ENCODE results near the gene PPL.

Gene PPL

GRCh38 chr16:4944333-4945281 lies 7.7 kb upstream of the PPL start:
- Histone ChIP-seq H3K27ac (ENCODE audit: low read depth, low read length, severe bottlenecking) (peak overlapping the region; percentile 97), H3K36me3 (ENCODE audit: control insufficient read depth, insufficient read depth, low read length) (no peaks in the 10 kb centered on the region), H3K4me3 (ENCODE audit: extremely low read depth, insufficient read depth, low read length, poor library complexity, severe bottlenecking) (no peak overlapping the region), H3K4me1 (ENCODE audit: control insufficient read depth, insufficient read depth, low read length, poor library complexity, severe bottlenecking) (peaks cover 28% of the 10 kb centered on the region), H3K9me3 (ENCODE audit: control insufficient read depth, low read length) (no peaks in the 10 kb centered on the region)
- WGBS, 2 experiments (ENCODE audit: insufficient coverage in 2 of 2), result 50 to 53% methylated on average over 19 to 20 of the region's 20 CpGs

GRCh38 chr16:4942481-4942880 lies 5.5 kb upstream of the PPL start:
- 79 to 84% methylated on average over 8 of the region's 9 CpGs for WGBS, 2 experiments (ENCODE audit: insufficient coverage in 2 of 2)
- peak overlapping the region; percentile 97 for H3K27ac ChIP-seq (ENCODE audit: low read depth, low read length, severe bottlenecking)

GRCh38 chr16:4940719-4941118 lies 3.8 kb upstream of the PPL start:
- no peak overlapping the region for H3K27ac ChIP-seq (ENCODE audit: low read depth, low read length, severe bottlenecking)
- H3K9me3 ChIP-seq (ENCODE audit: control insufficient read depth, low read length), result no peaks in the 10 kb centered on the region
- H3K36me3 ChIP-seq (ENCODE audit: control insufficient read depth, insufficient read depth, low read length), result no peaks in the 10 kb centered on the region
- H3K4me1 ChIP-seq (ENCODE audit: control insufficient read depth, insufficient read depth, low read length, poor library complexity, severe bottlenecking), result peaks cover 32% of the 10 kb centered on the region
- H3K4me3 ChIP-seq (ENCODE audit: extremely low read depth, insufficient read depth, low read length, poor library complexity, severe bottlenecking), result no peak overlapping the region
- WGBS, 2 experiments (ENCODE audit: insufficient coverage in 2 of 2), result 47 to 91% methylated on average over 4 to 5 of the region's 7 CpGs

More at GRCh38 chr16:4942481-4942880, 5.5 kb upstream of the PPL start:
- Histone ChIP-seq H3K9me3 (ENCODE audit: control insufficient read depth, low read length) (no peaks in the 10 kb centered on the region), H3K4me1 (ENCODE audit: control insufficient read depth, insufficient read depth, low read length, poor library complexity, severe bottlenecking) (peaks cover 28% of the 10 kb centered on the region), H3K36me3 (ENCODE audit: control insufficient read depth, insufficient read depth, low read length) (no peaks in the 10 kb centered on the region), H3K4me3 (ENCODE audit: extremely low read depth, insufficient read depth, low read length, poor library complexity, severe bottlenecking) (no peak overlapping the region)

DNA sequence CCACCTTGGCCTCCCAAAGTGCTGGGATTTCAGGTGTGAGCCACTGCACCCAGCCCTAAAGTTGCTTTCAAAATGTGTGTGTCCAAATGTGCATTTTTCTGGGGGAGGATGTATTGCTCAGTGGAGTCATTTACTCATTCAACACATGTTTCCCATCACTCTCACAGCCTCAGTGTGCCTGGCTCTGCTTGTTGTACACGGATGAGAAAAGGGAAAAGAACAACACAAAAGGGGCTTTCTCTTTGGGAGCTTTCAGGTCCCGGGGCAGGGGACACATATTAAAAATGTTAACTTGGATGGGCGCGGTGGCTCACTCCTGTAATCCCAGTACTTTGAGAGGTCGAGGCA lies 1.7 kb upstream of the PPL start:
- Histone ChIP-seq H3K27ac (ENCODE audit: low read depth, low read length, severe bottlenecking) (no peak overlapping the region), H3K4me3 (ENCODE audit: extremely low read depth, insufficient read depth, low read length, poor library complexity, severe bottlenecking) (no peak overlapping the region), H3K4me1 (ENCODE audit: control insufficient read depth, insufficient read depth, low read length, poor library complexity, severe bottlenecking) (peaks cover 15% of the 10 kb centered on the region), H3K36me3 (ENCODE audit: control insufficient read depth, insufficient read depth, low read length) (no peaks in the 10 kb centered on the region), H3K9me3 (ENCODE audit: control insufficient read depth, low read length) (no peaks in the 10 kb centered on the region)
- WGBS, 2 experiments (ENCODE audit: insufficient coverage in 2 of 2), result 96 to 99% methylated on average over 4 to 5 of the region's 5 CpGs

DNA sequence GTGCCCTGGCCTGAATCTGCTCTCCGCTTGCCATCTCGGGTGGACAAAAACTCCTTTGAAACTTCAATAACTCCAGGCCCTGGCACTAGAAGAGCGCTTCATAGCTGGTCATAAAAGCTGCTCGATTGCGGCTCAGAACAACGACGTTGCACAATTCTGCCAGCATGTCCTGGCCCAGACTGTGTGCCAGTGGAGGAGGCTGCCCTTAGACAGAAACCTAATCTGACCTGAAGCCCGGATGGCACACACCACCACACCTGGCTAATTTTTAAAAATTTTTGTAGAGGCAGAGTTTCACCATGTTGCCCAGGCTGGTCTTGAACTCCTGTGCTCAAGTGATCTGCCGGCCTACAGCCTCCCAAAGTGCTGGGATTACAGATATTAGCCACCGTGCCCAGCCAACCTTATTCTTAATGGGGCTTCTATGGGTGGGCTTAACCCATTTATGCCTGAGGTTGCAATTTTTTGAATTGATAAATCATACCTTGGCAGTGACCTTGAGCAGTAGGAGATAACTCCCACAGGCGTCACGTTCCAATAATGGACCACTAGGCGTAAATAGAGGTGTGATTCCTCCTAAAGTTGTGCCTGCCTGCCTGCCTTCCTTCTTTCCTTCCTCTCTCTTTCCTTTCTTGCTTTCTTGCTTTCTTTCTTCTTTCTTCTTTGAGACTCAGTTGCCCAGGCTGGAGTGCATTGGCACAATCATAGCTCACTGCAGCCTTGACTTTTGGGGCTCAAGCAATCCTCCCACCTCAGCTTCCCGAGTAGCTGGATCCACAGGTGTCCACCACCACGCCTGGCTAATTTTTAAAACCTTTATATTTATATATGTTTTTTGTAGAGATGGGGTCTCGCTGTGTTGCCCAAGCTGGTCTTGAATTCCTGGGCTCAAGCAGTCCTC lies 1.1 kb upstream of the PPL start:
- H3K36me3 ChIP-seq (ENCODE audit: control insufficient read depth, insufficient read depth, low read length), result no peaks in the 10 kb centered on the region
- peaks cover 12% of the 10 kb centered on the region for H3K4me1 ChIP-seq (ENCODE audit: control insufficient read depth, insufficient read depth, low read length, poor library complexity, severe bottlenecking)
- no peak overlapping the region for H3K27ac ChIP-seq (ENCODE audit: low read depth, low read length, severe bottlenecking)
- H3K9me3 ChIP-seq (ENCODE audit: control insufficient read depth, low read length), result no peaks in the 10 kb centered on the region
- no peak overlapping the region for H3K4me3 ChIP-seq (ENCODE audit: extremely low read depth, insufficient read depth, low read length, poor library complexity, severe bottlenecking)
- WGBS, 2 experiments (ENCODE audit: insufficient coverage in 2 of 2), result 94 to 95% methylated on average over 12 of the region's 16 CpGs

DNA sequence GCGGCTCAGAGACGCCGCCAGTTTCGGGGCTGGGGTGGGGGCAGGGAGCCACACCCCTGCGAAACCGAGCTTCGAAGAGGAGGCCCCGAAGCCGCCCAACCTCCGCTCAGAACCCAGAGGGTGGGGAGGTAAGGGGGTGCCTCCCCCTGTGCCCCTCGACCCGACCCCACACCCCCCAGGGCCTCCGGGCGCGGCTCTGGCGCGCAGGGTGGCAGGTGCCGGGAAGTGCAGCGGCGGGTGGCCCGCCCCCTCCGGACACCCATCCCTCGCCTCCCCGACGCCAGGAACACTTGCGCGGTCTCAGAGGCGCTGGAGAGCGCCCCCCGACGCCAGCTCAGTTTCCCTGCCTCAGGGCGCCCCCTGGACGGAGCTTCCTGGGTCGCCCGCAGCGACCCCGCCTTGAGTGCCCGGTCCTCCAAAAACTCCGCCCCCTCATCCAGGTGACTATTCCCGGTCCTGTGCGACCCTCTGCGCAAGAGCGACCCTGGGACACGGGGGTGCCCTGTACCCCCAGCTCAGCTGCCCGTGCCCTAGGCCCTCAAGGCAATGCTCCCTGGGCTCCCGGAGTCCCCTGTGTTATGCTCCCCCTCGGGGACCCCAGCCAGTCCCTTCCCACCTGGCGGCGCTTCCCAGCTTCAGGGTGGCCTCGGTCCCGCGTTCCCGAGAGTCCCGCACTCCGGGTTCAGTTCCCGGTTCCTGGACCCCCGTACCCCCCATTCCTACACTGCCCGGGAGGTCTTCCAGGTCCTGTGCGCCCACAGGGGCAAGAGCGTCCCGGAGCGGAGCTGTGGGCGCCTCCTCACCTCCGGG lies 562 bp downstream of the PPL start:
- 1 to 4% methylated on average over 24 to 47 of the region's 64 CpGs for WGBS, 2 experiments (ENCODE audit: insufficient coverage in 2 of 2)
- no peaks in the 10 kb centered on the region for H3K9me3 ChIP-seq (ENCODE audit: control insufficient read depth, low read length)

DNA sequence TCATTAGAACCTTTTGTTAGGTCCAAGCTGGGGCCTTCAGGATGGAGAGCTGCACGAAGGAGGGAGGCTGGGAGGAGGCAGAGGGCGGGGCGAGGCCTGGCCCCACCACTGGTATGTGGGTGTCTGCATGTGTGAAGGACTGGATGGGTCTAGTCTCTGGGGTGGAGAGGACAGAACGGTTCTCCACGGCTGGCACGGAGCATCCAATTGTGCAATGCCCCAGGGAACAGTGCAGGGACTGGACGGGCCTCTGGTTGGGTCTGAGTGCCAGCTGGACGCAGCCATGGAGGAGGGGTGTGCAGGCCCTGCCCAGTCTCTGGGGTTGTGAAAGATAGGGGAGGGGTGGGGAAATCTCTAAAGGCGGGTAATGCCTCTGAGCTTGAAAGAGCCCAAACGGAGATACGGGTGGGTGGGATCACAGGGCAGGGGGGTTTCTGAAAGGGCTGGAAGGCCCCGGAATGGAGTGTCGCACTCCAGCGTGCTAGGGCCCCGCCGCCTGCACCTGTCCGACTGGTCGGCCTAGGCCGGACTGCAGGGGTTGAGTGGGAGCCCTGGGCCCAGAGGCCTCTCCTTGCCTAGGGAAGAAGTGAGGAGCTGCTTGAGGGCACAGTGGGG lies 1.6 kb downstream of the PPL start:
- Histone ChIP-seq H3K4me3 (ENCODE audit: extremely low read depth, insufficient read depth, low read length, poor library complexity, severe bottlenecking) (peak overlapping the region; percentile 47), H3K27ac (ENCODE audit: low read depth, low read length, severe bottlenecking) (no peak overlapping the region), H3K9me3 (ENCODE audit: control insufficient read depth, low read length) (no peaks in the 10 kb centered on the region), H3K36me3 (ENCODE audit: control insufficient read depth, insufficient read depth, low read length) (no peaks in the 10 kb centered on the region), H3K4me1 (ENCODE audit: control insufficient read depth, insufficient read depth, low read length, poor library complexity, severe bottlenecking) (peaks cover 4% of the 10 kb centered on the region)
- WGBS, 2 experiments (ENCODE audit: insufficient coverage in 2 of 2), result 88 to 94% methylated on average over 17 of the region's 19 CpGs

More for the DNA sequence above, 562 bp downstream of the PPL start:
- H3K27ac ChIP-seq (ENCODE audit: low read depth, low read length, severe bottlenecking), result no peak overlapping the region
- no peaks in the 10 kb centered on the region for H3K36me3 ChIP-seq (ENCODE audit: control insufficient read depth, insufficient read depth, low read length)
- peak overlapping the region; percentile 47 for H3K4me3 ChIP-seq (ENCODE audit: extremely low read depth, insufficient read depth, low read length, poor library complexity, severe bottlenecking)
- peaks cover 4% of the 10 kb centered on the region for H3K4me1 ChIP-seq (ENCODE audit: control insufficient read depth, insufficient read depth, low read length, poor library complexity, severe bottlenecking)

GRCh38 chr16:4934591-4934990 lies 2.4 kb downstream of the PPL start:
- WGBS, 2 experiments (ENCODE audit: insufficient coverage in 2 of 2), result 92% methylated on average over 1 of the region's 6 CpGs; no CpG with 5 or more reads in 1 of the 2 experiments
- Histone ChIP-seq H3K4me1 (ENCODE audit: control insufficient read depth, insufficient read depth, low read length, poor library complexity, severe bottlenecking) (peaks cover 4% of the 10 kb centered on the region), H3K4me3 (ENCODE audit: extremely low read depth, insufficient read depth, low read length, poor library complexity, severe bottlenecking) (no peak overlapping the region)

DNA sequence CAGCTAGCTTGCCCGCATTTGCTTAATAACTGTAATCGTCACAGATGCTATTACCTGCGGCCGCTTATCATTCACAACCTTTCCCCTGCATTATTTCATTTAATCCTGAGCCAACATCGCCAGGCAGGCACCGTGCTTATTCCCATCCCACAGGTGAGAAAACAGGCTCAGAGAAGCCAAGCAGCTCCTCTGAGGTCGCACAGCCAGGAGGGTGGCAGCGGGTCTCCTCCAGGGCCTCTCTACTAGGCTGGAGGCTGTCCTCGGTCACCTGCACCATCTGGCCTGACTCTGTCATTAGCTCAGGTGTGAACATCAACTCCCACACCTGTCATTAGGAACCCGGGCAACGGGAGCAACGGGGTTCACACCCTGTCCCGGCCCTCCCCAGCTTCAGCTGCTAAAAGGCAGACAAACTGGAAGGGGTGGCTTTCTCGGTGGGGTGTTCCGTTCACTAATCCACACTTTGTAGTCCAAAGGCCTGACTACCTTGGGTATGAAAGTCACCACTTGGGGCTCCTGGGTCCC lies 3.0 kb downstream of the PPL start:
- Histone ChIP-seq H3K36me3 (ENCODE audit: control insufficient read depth, insufficient read depth, low read length) (no peaks in the 10 kb centered on the region), H3K4me3 (ENCODE audit: extremely low read depth, insufficient read depth, low read length, poor library complexity, severe bottlenecking) (no peak overlapping the region), H3K9me3 (ENCODE audit: control insufficient read depth, low read length) (no peaks in the 10 kb centered on the region), H3K27ac (ENCODE audit: low read depth, low read length, severe bottlenecking) (no peak overlapping the region), H3K4me1 (ENCODE audit: control insufficient read depth, insufficient read depth, low read length, poor library complexity, severe bottlenecking) (peaks cover 4% of the 10 kb centered on the region)
- WGBS, 2 experiments (ENCODE audit: insufficient coverage in 2 of 2), result 93 to 96% methylated on average over 15 of the region's 15 CpGs

More at GRCh38 chr16:4934591-4934990, 2.4 kb downstream of the PPL start:
- Histone ChIP-seq H3K9me3 (ENCODE audit: control insufficient read depth, low read length) (no peaks in the 10 kb centered on the region), H3K36me3 (ENCODE audit: control insufficient read depth, insufficient read depth, low read length) (no peaks in the 10 kb centered on the region), H3K27ac (ENCODE audit: low read depth, low read length, severe bottlenecking) (no peak overlapping the region)
